ENCODE results near the gene GOLGA6D.
"Not testable (repeated sequence)": the region's sequence is repeated elsewhere in the genome, so short reads cannot be mapped to it uniquely, and the experiment has no call there.

Gene GOLGA6D

DNA sequence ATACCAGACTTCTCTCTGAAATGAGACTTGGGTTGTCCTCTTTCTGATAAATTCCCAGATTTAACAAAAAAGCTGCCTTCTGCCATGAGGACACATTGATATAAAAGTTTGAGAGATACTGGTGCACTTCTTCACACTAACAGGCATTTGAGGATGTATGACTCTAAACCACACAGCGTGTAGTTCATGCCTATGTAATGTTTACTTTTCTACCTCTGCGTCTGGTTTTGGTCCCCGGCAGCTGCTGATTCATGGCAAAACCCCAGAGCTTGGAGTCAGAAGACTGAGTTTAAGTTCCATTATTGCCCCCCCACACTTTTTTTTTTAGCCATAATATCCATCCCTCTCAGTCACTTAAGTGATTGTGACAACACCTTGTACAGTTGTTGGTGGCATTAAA, 1.5 kb downstream of the GOLGA6D start:
- DNase-seq, result not testable (repeated sequence)

DNA sequence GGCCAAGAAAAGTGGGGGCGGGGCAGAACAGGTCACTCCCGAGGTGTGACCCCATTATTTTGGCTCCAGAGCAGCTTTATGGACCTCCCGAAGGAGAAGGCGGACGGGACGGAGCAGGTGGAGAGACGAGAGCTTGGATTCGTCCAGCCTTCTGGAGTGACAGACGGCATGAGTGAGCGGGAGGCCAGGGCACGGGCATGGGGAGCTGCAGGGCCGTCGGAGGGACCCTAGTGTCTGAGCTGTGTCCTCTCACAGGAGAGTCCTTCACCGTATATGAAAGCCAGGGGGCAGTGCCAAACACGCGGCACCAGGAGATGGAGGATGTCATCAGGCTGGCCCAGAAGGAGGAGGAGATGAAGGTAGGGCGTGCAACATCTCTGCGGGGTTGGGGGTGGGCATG, 11.0 kb downstream of the GOLGA6D start:
- DNase-seq, result not testable (repeated sequence)

DNA sequence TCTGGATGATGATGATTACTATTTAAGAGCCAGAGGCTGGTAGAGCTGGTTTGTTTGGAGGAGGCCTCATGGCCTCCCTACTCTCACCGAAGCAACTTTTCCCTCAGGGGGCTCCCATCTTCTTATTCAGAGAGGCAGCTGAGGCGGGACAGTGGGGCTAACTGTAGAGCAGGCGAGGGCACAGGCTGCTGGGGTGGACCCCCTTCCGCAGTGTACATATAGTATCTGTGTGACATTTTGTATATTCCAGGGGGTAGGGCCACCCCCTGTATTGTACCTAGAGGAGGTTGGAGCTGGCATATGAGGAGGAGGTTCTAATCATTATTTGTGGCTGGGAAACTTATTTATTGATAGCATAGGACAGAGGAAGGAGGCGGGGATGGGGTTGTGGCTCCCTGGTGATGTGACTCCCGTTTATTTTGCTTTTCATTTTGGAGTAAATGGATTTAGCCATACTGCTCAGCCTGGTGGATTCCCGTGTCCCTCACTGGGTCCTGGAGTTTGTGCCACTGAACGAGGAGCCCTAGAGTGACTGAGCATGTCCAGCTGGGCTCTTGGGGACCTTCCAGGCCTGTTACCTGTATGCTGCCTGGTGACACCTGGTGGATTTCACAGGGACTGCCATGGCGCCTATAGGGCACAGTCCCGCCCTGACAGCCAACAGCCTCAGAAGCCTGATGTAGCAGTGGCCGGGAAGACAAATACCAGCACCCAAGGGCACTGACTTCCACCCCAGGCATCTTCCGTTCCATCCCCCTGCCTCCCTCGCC, 16.1 kb downstream of the GOLGA6D start:
- not testable (repeated sequence) for DNase-seq

DNA sequence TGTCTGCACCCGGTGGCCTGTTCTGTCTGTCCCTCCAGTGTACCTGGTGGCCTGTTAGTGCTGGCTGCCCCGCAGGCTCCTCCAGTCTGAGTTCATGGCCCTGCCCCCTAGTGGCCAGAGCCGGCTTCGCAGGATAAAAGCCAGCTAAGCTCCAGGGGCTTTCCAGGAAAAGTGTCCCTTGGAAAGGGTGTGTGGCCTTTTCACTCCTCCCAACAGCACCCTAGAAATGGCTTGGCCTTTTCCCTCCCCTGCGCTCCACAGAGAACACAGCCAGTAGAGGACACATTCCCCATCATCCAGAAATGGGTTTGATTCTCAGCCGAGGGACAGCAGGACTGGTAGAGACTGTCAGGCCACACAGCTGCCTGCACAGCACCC, 16.7 kb downstream of the GOLGA6D start:
- DNase-seq, result peak; percentile 56

DNA sequence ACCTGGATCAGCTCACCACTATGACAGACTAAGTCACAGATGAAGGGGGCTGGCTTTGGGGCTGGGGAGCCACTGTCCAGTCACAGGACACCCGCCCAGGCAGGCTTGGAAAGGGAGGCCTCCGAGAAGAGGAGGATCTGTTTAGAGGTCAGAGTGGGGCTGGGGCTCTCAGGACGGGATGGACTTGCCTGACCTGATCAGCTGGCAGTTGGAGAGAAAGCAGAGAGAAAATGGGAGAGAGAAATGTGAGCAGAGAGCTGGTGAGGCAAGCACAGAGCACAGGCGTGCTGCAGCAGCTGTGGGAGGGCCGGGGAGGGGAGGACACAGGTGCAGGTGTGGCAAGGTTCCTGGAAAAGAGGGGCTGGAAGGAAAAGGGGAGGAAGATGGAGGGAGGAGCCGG, 17.4 kb downstream of the GOLGA6D start:
- not testable (repeated sequence) for DNase-seq

GRCh38 chr15:75302318-75302717, 19.7 kb downstream of the GOLGA6D start:
- no peak for DNase-seq

- DNase-seq, result not testable (repeated sequence)
Observed at GRCh38 chr15:75302753-75303152, 20.1 kb downstream of the GOLGA6D start.

- DNase-seq, result no peak
Observed at GRCh38 chr15:75306188-75306587, 23.6 kb downstream of the GOLGA6D start.

DNA sequence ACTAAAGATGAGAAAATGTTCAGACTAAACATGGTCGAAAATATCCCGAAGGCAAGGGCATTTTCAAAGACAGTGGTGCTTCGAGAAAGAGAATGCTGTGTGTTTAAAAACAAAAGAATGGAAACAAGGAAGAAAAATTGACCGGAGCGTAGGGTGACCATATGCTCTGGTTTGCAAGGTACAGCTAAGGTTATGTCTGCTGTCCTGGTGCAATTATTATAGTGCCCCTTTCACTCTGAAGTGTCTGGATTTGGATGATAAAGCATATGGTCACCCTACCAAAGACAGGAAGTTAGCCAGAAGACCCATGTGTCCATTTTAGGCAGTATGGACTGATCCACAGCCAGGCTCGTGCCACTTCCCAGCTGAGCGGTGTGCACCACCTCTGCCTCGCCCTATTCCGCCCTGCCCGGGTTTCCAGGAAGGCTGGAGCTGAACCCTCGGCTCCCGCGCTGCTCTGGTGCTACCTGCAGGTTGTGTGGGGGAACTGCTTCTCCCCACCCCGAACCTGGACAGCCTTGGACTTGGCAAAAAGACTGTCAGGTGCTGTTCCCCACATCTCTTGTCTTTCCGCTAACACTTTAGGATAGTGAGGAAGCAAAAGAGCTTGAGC, 25.2 kb downstream of the GOLGA6D start:
- peak; percentile 14 for DNase-seq

GRCh38 chr15:75309711-75310110, 27.1 kb downstream of the GOLGA6D start:
- DNase-seq, result no peak

DNA sequence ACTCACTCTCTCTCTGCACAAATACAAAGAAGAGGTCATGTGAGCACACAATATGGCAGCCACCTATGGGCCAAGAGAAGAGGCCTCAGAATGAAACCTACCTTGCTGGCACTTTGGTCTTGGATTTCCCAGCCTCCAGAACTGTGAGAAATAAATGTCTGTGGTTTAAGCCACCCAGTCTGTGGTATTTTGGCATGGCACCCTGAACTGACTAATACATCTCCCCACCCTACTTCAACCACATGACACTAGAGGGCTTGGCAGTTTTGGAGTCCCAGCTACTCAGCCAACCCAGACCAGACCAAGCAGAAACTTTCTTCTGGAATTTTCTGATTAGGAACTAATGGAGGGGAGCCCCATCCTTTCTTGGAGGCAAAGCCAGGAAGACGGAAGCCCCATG, 29.9 kb downstream of the GOLGA6D start:
- DNase-seq, result peak; percentile 6

DNA sequence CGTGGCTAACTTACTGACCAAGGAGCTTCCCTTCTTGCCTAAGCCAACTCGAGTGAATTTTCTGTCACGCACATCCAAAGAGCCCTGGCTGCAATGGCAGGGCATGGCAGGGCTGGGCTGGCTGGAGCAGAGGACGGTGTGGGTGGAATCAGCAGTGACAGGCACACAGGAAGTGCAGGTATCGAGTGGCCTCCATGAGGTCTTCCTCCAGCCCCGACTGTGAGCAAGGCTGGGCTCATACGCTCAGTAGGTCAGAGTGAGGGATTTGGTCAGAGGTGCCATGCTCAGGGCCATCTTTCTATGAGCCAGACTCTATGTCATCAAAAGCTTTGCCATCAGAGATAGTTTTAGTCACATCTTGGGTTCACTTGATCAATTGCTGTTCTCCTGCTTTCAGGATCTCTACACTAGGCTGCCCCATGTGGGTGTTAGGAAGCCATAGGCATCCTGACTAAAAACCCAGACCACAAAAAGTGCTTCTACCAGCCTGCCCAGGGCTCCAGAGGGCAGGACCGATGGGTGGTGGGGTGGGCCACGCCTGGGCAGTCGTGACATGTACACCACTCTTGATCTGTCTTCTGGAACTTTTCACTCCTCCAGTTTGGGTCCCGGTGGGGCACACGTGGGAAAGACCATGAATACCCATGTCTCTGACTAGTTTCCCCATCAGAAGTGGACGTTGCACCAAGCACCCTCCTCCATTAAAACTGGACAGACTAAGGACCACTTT, 30.6 kb downstream of the GOLGA6D start:
- DNase-seq, result no peak

- no peak for DNase-seq
Observed at GRCh38 chr15:75314552-75315290, 32.1 kb downstream of the GOLGA6D start.

GRCh38 chr15:75319231-75319897, 36.7 kb downstream of the GOLGA6D start:
- not testable (repeated sequence) for DNase-seq

GRCh38 chr15:75321711-75322110, 39.1 kb downstream of the GOLGA6D start:
- DNase-seq, result no peak

- DNase-seq, result no peak
Observed at GRCh38 chr15:75325922-75326321, 43.3 kb downstream of the GOLGA6D start.

GRCh38 chr15:75327005-75327404, 44.4 kb downstream of the GOLGA6D start:
- DNase-seq, result no peak

- no peak for DNase-seq
Observed at GRCh38 chr15:75327491-75327890, 44.9 kb downstream of the GOLGA6D start.

DNA sequence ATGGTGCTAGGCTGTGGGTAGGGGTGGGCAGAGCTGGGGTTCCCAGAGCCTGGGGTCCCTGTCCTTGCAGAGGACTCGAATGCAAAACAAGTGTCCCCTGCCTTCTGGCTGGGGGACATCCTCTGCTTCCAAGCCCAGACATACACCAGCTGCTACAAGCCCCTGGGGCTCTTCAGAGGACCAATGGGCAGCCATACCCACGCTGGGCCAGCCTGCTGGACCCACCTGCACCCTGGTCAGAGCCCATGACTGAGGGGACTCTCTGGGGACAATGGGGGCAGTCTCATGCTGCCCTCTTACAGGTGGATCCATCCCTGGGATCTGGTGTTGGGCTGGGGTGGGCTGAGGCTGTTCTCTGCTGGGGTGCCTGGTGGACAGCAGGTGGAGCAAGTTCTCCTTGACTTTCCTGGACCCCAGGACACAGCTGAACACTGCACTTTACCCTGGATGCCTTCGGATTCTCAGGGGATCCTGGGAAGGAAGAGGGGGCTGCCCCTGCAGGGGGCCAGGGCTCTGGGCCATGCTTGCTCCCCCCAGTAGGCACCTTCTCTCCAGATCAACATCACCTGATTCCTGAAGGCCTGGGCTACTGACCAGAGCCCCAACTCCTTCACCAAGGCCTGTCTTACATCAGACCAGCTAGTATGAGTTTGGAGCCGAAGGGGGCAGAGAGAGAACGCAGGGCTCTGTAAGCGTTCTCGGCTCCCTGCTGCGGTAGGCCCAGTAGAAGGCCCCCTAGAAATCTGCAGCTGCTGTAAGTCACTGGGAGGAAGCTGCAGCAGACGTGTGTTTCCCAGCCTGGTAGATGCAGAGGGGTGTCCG, 46.1 kb downstream of the GOLGA6D start:
- no peak for DNase-seq

GRCh38 chr15:75329571-75329970, 46.9 kb downstream of the GOLGA6D start:
- no peak for DNase-seq

DNA sequence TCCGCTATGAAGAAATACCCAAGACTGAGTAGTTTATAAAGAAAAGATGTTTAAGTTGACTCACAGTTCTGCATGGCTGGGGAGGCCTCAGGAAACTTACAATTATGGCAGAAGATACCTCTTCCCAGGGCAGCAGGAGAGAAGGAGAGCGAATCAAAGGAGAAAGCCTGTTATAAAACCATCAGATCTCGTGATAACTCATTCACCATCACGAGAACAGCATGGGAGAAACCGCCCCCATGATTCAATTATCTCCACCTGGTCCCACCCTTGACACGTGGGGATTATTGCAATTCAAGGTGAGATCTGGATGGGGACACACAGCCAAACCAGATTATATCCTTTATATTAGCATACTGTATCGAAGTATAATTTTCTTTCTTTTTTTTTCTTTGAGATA, 49.5 kb downstream of the GOLGA6D start:
- DNase-seq, result not testable (repeated sequence)
